ENCODE data around the gene CMYA5.
"Not testable (repeated sequence)": the region's sequence is repeated elsewhere in the genome, so short reads cannot be mapped to it uniquely, and the experiment has no call there.

The CMYA5 gene

DNA sequence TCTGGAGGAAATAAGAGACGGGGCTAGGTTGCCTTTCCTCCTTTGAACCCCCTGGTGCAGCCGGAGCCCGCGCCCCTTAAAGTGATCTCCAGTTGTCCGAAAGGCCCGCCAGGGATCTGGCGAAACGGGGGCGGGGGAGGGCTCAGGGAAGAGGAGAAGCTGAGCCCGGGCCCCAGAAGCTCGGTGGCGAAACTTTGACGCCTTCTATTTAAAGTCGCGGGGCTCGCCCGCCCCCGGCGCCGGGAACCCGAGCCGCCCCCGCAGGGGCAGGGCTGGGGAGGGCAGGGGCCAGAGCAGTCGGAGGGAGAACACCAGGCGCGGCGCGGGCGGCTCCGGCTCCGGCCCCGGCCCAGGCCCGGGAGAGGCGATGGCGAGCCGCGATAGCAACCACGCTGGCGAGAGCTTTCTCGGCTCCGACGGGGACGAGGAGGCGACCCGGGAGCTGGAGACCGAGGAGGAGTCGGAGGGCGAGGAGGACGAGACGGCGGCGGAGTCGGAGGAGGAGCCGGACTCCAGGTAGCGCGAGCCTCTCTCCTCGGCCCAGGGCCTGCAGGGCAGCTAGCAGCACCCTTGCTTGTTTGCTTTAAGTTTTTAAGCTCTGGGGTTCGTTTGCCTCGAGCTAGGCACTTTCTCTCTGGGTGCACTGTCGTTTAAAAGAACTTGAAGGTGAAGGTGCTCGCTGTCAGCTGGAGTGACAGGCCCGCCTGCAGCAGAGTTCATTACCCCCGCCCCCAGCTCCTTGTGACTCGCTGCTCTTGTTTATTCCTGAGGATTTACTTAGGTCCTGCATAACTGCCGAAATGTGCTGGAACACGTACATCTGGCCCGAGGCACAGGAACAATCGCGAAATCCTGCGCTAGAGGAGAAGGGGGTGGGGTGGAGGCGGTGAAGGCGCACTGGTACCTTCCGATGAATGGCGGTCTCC, at the start of gene CMYA5:
CMYA5 (plus strand) TSS at position 296 of the 926 bp plus-strand sequence; CDS start at position 368, 72 bp downstream.
- no peak for DNase-seq

DNA sequence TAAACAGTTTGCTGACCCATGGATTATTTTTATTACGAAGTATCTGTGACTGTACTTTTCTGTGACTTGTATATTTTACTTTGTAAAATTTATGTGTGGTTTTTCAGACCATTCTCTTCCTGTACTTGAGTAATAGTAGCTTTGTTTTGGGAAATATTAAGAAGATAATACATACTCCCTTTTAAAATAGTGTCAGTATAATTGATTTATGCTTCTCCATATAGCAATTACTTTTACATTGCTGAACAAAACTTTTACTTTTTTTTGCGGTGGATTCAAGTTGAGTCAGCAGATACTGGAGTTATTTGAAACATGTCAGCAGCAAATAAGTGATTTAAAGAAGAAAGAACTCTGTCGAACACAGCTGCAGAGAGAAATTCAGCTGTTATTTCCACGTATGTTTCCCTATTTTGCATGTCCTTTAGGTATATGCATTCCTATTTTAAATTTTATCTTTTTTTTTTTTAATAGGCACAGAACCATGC, 49.0 kb upstream of the CMYA5 start:
- no peak for DNase-seq

DNA sequence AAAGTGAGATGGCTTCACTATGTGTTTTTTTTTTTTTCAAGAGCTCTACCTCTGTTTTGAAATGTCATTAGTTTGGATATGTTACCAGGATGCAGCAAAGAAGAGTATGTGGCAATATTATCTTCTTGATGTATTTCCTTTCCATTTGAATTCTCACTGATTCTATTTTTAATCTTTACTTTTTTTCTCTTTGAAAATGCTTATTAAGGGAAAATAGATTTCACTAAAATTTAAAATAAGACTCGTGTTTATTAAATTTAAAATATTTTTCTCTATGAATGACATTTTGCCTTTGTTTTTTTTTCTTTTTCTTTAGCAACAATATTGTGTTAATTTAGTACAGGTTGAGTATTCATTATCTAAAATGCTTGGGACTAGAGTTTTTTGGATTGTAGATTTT, 48.2 kb upstream of the CMYA5 start:
- no peak for DNase-seq

DNA sequence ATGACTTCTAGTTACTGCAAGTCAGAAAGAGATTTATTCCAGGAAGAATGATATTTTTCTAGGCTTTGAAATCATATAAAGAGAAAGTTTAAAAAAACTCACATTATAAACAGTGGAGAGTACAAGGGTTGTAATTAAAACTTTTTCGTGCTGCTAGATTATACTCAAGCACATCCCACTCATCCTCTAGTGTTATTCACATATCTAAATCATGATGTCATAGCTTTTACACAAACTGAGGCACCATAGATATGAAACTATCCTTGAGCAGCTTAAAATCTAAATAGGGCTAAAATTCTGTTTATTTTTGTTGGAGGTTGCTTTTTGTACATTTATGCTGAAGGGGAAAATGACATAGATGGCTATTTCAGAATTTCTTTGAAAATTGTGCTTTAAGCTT, 47.4 kb upstream of the CMYA5 start:
- no peak for DNase-seq

DNA sequence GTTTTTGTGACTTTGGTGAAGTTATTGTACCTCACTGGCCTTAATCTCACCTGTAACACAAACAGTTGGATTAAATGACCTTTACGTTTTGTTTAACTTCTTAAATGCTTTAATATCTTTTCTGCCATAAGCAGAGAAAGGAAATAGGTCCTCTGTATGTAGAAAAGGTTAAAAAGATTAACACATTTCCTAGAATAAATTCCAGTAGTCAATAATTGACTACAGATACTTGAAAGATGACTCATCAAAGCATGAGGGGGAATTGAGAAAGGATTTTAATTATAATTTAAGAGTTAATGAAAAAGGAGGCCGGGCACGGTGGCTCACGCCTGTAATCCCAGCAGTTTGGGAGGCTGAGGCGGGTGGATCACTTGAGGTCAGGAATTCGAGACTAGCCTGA, 35.8 kb upstream of the CMYA5 start:
- DNase-seq, result no peak

DNA sequence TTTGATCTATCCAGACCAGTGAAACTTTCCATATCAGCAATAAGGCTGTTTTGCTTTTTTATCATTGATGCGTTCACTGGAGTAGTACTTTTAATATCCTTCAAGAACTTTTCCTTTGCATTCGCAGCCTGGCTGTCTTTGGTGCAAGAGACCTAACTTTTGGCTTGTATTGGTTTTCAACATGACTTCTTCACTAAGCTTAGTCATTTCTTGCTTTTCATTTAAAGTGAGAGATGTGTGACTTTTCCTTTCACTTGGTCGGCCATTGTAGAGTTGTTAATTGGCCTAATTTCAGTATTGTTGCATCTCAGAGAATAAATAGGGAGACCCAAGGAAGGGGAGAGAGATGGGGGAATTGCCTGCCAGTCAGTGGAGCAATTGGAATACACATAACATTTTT, 26.4 kb upstream of the CMYA5 start:
- DNase-seq, result no peak

DNA sequence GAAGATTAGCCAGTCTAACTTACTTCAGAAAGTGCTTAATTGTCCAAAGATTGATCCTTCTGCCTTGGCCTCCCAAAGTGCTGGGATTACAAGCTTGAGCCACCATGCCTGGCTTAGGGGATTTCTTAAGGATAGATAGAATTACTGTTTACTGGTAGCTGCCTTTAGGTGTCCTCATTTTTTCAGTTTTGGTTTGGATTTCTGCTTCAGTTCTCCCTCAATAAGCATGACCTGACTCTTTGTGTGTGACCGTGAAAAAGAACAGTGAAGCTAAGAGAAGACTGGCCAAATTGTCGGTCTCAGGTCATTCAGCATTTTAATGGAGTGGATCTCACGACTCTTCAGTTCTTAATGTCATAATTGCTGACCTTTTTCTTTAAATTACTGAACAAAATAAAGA, 22.9 kb upstream of the CMYA5 start:
- DNase-seq, result no peak

DNA sequence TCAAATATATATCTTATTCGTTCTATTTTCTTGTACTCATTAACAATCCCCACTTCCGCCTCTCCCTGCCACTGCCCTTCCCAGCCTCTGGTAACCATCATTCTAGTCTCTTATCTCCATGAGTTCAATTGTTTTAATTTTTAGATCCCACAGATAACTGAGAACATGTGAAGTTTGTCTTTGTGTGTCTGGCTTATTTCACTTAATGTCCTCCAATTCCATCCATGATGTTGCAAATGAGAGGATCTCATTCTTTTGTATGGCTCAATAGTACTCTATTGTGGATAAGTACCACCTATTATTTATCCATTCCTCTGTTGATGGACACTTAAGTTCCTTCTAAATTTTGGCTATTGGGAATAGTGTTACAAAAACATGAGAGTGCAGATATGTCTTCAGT, 17.2 kb upstream of the CMYA5 start:
- DNase-seq, result no peak

DNA sequence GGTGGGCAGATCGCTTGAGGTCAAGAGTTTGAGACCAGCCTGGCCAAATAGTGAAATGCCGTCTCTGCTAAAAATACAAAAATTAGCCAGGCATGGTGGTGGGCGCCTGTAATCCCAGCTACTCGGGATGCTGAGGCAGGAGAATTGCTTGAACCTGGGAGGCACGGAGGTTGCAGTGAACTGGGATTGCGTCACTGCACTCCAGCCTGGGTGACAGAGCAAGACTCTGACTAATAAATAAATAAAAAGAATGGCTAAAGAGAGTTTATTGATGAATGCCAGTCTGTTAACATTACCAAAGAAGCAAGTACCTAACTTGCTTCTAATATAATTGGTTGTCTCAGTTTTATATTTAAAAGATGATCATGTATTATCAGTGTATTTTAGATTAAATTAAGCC, 13.3 kb upstream of the CMYA5 start:
- not testable (repeated sequence) for DNase-seq

DNA sequence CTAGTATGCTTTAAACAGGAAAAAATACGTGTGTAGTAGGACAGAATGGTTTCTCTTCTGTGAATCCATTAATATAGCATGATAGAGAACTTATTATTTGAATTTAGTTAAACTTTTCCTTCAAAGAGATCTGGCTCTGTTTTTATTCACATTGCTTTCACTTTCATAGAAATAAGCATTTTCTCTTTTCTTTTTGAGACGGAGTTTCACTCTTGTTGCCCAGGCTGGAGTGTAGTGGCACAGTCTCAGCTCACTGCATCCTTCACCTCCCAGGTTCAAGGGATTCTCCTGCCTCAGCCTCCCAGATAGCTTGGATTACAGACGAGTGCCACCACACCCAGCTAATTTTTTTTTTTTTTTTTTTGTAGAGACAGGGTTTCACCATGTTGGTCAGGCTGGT, 7.5 kb upstream of the CMYA5 start:
- DNase-seq, result not testable (repeated sequence)

DNA sequence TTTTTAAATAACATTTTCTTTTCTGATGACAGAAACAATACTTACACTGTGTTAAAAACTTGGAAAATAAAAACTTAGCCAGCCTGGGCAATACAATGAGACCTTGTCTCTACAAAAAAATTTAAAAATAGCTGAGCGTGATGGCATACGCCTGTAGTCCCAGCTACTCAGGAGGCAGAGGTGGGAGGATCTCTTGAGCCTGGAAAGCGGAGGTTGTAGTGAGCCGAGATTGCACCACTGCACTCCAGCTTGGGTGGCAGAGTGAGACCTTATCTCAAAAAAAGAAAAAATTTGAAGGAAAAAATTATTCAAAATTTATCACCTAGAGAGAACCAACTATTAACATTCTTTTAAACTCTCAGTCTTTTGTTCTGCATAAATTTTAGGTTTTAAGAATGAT, 4.9 kb upstream of the CMYA5 start:
- no peak for DNase-seq

DNA sequence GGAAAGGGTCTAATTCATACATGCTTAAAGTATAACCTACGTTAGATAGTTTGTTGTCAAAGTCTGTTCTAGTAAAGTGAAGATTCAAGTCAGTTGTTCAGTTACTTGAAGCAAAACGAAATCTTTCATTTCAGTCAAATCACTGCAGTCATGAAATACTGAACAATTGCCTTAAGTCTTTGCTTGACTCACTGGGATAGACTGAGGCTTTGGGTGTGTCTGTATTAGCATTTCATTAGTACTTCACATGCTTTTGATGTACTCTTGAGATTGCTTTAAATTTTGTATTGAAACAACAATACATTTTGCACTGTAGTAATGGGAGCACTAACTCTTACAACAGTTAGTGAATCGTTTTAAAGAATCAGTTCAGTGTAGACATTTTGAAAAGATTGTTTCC, 4.0 kb upstream of the CMYA5 start:
- no peak for DNase-seq

DNA sequence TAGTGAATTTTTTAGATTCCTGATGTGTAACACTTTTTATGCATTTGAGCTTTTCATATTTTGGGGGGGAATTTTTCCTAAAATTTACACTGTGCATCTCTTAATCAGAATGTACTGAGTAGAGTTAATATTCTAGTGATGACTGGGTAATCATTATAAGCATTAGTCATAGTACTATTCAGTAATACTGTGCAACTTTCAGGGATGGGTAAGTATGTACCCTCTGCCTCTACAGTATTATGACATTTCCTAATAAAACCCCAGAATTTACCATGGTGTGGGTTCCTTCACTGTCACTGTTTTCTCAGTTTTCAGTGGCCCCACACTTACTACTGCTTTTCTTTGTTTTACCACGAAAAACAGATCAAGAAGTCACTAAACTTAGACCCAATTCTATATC, 2.8 kb upstream of the CMYA5 start:
- no peak for DNase-seq

DNA sequence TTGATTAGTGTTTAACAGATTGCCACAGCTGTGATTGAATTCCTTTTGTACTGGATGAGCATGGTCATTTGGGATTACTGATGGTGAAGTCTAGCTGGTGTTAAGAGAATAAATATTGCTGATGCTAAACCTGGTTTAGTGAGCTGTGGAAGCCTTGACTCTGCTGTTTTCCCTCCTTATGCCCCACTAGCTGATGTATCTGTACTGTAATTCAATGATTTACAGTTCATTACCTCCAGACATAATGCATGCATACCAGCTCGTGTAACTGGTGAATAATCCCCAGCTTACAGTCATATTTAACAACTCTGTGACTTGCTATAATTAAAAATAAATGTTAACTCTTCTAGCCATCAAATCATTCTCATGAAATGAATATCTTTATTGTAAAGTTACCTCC, 1.7 kb upstream of the CMYA5 start:
- no peak for DNase-seq

DNA sequence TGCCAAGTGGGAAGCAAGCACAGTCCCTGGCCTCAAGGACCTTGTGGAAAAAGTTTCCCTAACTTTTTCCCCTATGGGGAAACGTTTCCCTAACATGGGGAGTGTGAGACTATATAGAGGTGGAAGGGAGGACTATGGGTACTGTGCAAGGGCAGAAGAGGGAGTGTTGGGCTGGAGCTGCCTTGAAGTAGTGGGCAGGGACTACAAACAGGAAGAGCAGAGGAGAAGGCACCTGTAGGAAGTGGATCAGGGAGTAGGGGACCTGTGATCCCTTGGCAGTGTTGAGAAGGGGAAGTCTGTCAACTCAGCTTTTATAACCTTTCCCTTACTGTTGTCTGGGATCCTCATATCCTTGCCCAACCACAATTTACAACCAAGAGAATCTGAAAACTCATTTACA, 1.4 kb downstream of the CMYA5 start:
- DNase-seq, result no peak

DNA sequence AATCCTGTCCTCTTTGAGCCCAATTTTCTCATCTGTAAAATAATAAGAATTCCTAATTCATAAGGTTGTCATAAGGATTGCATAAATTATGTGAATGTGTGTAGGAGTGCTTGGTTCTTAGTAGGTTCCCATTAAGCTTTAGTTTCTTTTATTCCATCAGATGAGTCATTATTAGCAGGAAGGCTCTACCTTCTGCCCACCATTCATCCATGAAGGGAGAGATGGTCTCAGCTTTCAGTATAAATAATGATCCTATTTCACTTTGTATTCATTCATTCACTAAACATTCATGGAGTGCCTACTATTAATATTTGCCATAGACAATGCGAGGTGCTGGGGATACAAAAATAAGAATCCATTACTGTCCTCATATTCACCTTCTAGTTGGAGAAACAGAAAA, 3.0 kb downstream of the CMYA5 start:
- DNase-seq, result no peak

DNA sequence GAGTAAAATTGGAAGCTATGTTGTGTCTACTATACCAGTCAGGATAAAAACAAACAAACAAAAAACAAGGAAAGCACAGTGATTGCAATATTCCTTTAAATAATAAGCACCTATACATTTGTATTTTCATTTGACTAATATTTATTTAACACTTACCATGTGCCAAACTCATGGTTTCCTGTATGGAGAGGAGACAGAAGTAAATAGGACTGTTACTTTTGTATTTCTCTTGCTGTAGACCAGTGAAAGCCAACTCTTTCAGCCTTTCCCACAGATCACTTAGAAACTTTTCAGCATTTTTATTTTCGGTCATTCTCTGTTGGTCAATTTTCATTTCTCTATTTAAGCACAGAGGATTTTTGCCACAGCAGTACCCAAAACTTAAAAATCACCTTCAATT, 4.5 kb downstream of the CMYA5 start:
- no peak for DNase-seq

DNA sequence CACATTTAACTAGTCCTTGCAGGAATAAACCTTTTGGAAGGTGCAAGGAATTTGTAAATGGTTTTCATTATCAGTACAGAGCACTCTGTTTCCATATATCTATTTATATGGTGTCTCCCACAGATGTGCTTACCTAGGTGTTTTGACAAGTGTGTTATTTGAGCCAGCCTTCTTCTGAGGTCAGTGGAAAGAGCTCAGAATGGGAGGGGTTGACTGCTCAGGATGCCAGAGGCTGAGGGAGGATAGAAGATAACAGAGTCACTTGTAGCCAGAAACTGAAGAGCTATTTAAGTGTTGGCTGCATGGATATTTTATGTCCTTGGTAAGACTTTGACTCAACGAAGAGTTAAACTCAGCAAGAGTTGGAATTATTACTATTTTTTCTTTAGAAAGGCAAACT, 5.0 kb downstream of the CMYA5 start:
- no peak for DNase-seq

DNA sequence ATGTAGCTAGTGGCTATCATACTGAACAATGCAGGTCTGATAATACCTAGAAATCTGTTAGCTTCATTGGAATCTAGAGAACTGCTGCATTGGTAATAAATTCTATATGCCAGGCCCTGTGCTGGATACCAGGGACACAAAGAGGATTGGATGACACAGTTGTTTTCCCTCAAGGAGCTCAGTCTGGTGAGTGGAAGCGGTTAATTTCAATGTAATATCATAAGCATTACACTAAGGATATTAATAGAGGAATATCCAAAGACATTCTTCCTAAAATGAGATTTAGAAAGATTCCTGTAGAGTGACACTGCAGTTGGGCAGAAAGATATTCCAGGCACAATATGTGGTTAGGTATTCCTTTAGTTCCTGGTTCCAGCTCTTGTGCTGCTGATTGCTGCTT, 5.9 kb downstream of the CMYA5 start:
- no peak for DNase-seq

DNA sequence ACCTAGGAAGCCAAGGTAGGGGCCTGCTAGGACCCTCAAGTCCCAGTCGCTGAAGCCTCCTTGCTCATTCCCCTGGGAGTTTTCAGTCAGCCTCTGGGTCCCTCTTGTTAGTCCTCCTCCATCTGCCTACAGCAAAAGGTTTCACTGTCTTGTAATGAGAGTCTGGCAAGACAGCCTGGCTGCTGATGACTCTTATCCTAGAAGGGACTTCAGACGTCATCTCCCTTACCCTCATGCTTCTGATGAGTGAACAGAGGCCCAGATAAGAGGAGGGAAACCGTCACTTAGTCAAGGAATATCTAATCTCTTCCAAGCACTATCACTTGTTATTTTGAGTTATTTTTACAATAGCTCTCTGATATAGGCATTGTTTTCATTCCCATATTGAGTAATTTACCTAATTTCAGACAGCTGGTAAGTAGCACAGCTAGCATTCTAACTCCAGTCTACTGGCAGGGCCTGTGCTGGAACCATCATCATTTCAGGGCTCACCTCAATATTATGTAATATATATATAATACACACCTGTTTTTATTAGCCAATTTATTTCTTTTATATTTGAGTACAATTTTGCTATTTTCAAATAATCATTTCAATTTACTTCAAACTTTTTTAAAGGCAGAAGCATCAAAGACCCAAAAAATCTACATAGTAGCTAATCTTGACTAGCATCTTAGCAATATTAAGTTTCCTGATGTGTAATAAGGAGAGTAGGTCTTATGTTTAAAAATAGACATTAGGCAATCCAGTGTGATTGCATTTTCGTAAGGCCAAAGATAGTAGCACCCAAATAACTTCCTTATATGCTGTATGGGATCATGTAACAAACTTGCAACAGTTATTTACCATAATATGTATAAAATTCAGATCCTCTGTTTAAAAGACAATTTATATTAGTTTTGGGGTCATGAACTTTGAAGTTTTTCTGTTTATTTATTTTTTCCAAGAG, 7.9 kb downstream of the CMYA5 start:
- no peak for DNase-seq

DNA sequence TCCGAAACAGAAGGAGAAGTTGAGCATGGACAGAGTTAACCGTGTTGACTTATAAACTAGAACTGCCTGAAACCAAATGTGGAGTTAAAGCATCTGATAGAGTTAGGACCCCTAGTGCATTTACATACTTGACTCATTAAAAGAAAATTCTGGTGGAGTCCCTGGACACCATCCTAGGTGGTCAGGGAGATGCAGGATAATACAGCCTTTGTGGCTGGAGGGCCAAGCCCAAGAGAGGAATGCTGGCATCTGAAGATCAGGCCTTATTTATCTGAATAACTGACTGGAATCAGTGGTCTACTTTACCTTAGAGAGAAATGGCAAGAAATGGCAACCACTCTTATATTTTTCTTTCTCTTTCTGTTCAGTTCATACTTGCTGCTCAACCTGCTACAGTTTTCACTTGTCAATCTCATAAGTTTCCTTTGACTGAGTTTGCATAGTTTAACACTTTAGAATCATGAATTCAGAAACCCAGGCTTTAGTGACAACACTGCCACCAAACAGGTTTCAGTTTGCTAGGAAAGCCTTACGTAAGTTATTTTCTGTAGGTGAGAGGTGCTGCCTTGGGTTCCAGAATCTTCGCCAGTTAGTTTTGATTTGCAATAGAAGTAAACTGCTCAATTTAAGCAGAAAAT, 10.2 kb downstream of the CMYA5 start:
- no peak for DNase-seq

DNA sequence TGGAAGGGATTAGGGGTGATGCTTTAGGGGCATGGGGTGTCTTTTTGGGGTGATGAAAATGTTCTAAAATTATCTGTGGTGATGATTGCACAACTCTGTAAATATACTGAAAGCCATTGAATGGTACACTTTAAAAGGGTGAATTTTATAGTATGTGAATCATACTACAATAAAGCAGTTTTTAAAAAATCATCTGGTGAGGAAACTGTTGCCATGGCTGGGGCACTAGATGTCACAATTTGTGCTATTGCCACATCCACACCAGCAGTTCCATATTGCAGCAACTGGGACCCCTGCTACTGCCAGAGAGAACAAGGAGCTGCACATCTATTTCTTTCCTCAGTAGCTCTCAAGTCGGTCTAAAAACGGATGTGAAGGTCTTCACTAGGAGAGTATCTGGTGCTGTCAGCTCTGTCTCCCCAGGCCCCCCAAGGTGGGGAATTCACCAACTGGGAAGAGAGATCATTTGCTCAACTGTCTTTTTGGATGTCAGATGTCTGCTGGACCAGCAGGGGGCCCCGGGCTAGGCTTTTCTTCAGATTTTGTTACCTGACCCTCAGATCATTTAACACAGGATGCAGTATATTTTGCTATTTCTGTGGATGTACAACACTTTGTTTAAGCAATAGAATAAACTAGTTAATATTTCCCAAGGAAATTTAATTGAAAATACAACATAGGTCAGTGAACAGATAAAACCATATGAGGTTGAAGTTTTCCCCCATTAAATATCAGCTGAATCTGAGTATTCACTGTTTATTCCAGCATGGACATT, 13.2 kb downstream of the CMYA5 start:
- DNase-seq, result no peak

DNA sequence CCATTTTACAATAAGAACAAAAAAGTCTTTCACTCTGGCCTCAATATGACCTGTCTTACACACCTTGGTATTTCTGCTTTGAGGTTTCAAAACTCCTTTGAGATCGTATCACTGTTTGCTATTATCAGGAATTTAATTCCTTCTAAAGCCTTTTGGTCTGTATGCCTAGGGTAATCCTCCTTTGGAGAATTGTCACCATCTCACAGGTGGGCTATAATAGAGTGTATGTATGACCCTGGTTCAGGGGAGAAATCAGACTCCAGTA, 13.7 kb downstream of the CMYA5 start:
- no peak for DNase-seq
